Parathyroid adenoma (tissue), 2 donors: ENCODE measurements around the gene CANX.

ENCODE experiments used
- H2AFZ ChIP-seq: fragments of 300-600 bp; sonication (generic); one replicate; pipeline ENCODE4 v1.7.0; 2017; ENCODE audit warnings: antibody characterized with exemption, mild to moderate bottlenecking
- H3K27ac ChIP-seq: fragments of 300-600 bp; sonication (generic); one replicate; pipeline ENCODE4 v1.7.0; 2017
- H3K27me3 ChIP-seq: fragments of 300-600 bp; sonication (generic); one replicate; pipeline ENCODE4 v1.7.0; 2017; ENCODE audit warnings: low read length; ENCODE audit not compliant: control insufficient read depth, insufficient read depth
- H3K36me3 ChIP-seq: fragments of 300-600 bp; sonication (generic); one replicate; pipeline ENCODE4 v1.7.0; 2017; ENCODE audit warnings: low read length; ENCODE audit not compliant: control insufficient read depth, insufficient read depth
- H3K4me1 ChIP-seq: fragments of 300-600 bp; sonication (generic); one replicate; pipeline ENCODE4 v1.7.0; 2017; ENCODE audit warnings: control low read depth
- H3K4me2 ChIP-seq: fragments of 300-600 bp; sonication (generic); one replicate; pipeline ENCODE4 v1.7.0; 2017; ENCODE audit warnings: low read length
- H3K4me3 ChIP-seq: fragments of 300-600 bp; sonication (generic); one replicate; pipeline ENCODE4 v1.7.0; 2017; ENCODE audit warnings: low read depth, low read length
- H3K79me2 ChIP-seq: fragments of 300-600 bp; sonication (generic); one replicate; pipeline ENCODE4 v1.7.0; 2017; ENCODE audit warnings: control low read depth
- H3K9ac ChIP-seq: fragments of 300-600 bp; sonication (generic); one replicate; pipeline ENCODE4 v1.7.0; 2017; ENCODE audit warnings: mild to moderate bottlenecking
- H3K9me3 ChIP-seq: fragments of 300-600 bp; sonication (generic); one replicate; pipeline ENCODE4 v1.7.0; 2017; ENCODE audit warnings: low read length; ENCODE audit not compliant: control insufficient read depth
- CTCF ChIP-seq: fragments of 300-600 bp; sonication (generic); IDR thresholded peaks from one replicate; pipeline ENCODE4 v1.7.0; 2017; ENCODE audit warnings: antibody characterized with exemption, mild to moderate bottlenecking
- donor health status: primary hyperparathyroidism.

The CANX gene

GRCh38 chr5:179766726-179767455 is 68.1 kb downstream of the CANX start:
- peaks cover 21% of the 10 kb centered on the region for H3K4me1 ChIP-seq
- H3K9ac ChIP-seq, result no peak overlapping the region
- H3K36me3 ChIP-seq, result no peaks in the 10 kb centered on the region
- no peak overlapping the region for H3K27ac ChIP-seq
- H3K4me3 ChIP-seq, result no peak overlapping the region
- no peak overlapping the region for H3K4me2 ChIP-seq
- H3K79me2 ChIP-seq, result peaks cover 37% of the 10 kb centered on the region
- no peaks in the 10 kb centered on the region for H3K9me3 ChIP-seq
- no peak overlapping the region for H2AFZ ChIP-seq
- TF ChIP-seq CTCF, result no peak
- no peaks in the 10 kb centered on the region for H3K27me3 ChIP-seq

- Histone ChIP-seq H3K9me3 (no peaks in the 10 kb centered on the region), H3K4me1 (peaks cover 15% of the 10 kb centered on the region), H3K4me3 (no peak overlapping the region), H3K36me3 (no peaks in the 10 kb centered on the region), H3K27ac (no peak overlapping the region), H3K4me2 (no peak overlapping the region), H3K79me2 (peaks cover 40% of the 10 kb centered on the region), H2AFZ (no peak overlapping the region), H3K27me3 (no peaks in the 10 kb centered on the region), H3K9ac (no peak overlapping the region)
- no peak for TF ChIP-seq CTCF
Observed at GRCh38 chr5:179767496-179768100, 68.8 kb downstream of the CANX start.

GRCh38 chr5:179768326-179769085 is 69.7 kb downstream of the CANX start:
- peaks cover 43% of the 10 kb centered on the region for H3K79me2 ChIP-seq
- TF ChIP-seq CTCF, result no peak
- H3K4me2 ChIP-seq, result no peak overlapping the region
- no peak overlapping the region for H3K4me3 ChIP-seq
- no peaks in the 10 kb centered on the region for H3K36me3 ChIP-seq
- H3K9me3 ChIP-seq, result no peaks in the 10 kb centered on the region
- no peaks in the 10 kb centered on the region for H3K27me3 ChIP-seq
- no peak overlapping the region for H3K9ac ChIP-seq
- H3K27ac ChIP-seq, result no peak overlapping the region
- peaks cover 6% of the 10 kb centered on the region for H3K4me1 ChIP-seq
- H2AFZ ChIP-seq, result no peak overlapping the region

- no peak overlapping the region for H3K9ac ChIP-seq
- no peak overlapping the region for H2AFZ ChIP-seq
- no peak overlapping the region for H3K4me2 ChIP-seq
- H3K4me1 ChIP-seq, result no peaks in the 10 kb centered on the region
- H3K9me3 ChIP-seq, result no peaks in the 10 kb centered on the region
- no peak overlapping the region for H3K27ac ChIP-seq
- no peaks in the 10 kb centered on the region for H3K27me3 ChIP-seq
- no peaks in the 10 kb centered on the region for H3K36me3 ChIP-seq
- TF ChIP-seq CTCF, result no peak
- peaks cover 45% of the 10 kb centered on the region for H3K79me2 ChIP-seq
- H3K4me3 ChIP-seq, result no peak overlapping the region
Observed at GRCh38 chr5:179769271-179769670, 70.5 kb downstream of the CANX start.
